OCI-LY7 (cell line): ENCODE measurements around the gene RNASEL. TPM values are rescaled to one million over a fixed set of nuclear protein-coding genes. Genes with fewer than 3 reads are reported as not detected.

Experiments
- BruUV-seq: library from RNA; stranded (reverse); fragments of 400-500 nt; replicated peaks from 2 replicates; lab custom pipeline; 2021; lab: Mats Ljungman, UMichigan
- CTCF ChIA-PET: fragments of 300-600 bp; sonication (Branson Sonifier 250); formaldehyde crosslinking; loops from one replicate; lab custom pipeline; 2022; ENCODE audit warnings: antibody characterized with exemption; ENCODE audit not compliant: unreplicated experiment; lab: Charles Lee
- POLR2A ChIA-PET: fragments of 300-600 bp; sonication (Branson Sonifier 250); formaldehyde crosslinking; loops from one replicate; lab custom pipeline; 2022; ENCODE audit warnings: antibody characterized with exemption; lab: Charles Lee
- DNase-seq: peaks from one replicate; pipeline ENCODE4 v3.0.0-alpha.2; 2015; ENCODE audit warnings: low spot score
- H2AFZ ChIP-seq: fragments of 200-600 bp; sonication (generic), shearing (Covaris generic); 2 replicates; pipeline ENCODE4 v1.6.1; 2014; ENCODE audit warnings: mild to moderate bottlenecking, antibody characterized with exemption, low read length, moderate library complexity
- H3K27ac ChIP-seq: fragments of 200-600 bp; sonication (generic); 2 replicates; pipeline ENCODE4 v1.5.1; 2014; ENCODE audit warnings: mixed run types, low read depth, mild to moderate bottlenecking, moderate library complexity, low read length, inconsistent platforms; ENCODE audit not compliant: poor library complexity, severe bottlenecking
- H3K36me3 ChIP-seq: fragments of 200-600 bp; sonication (generic); 2 replicates; pipeline ENCODE4 v1.6.1; 2014; ENCODE audit warnings: mild to moderate bottlenecking, antibody characterized with exemption, low read length, moderate library complexity, mixed read lengths; ENCODE audit not compliant: insufficient read depth
- H3K4me1 ChIP-seq: fragments of 200-600 bp; sonication (generic); 2 replicates; pipeline ENCODE4 v1.5.1; 2014; ENCODE audit warnings: mild to moderate bottlenecking, low read length; ENCODE audit not compliant: insufficient read depth, poor library complexity, severe bottlenecking
- H3K4me2 ChIP-seq: fragments of 200-600 bp; sonication (generic); 2 replicates; pipeline ENCODE4 v1.6.1; 2014; ENCODE audit warnings: mild to moderate bottlenecking, low read length
- H3K4me3 ChIP-seq: fragments of 200-600 bp; sonication (generic); 2 replicates; pipeline ENCODE4 v1.5.1; 2014; ENCODE audit warnings: mild to moderate bottlenecking, low read depth, low read length; ENCODE audit not compliant: poor library complexity, severe bottlenecking
- H3K79me2 ChIP-seq: fragments of 200-600 bp; sonication (generic); 2 replicates; pipeline ENCODE4 v1.6.1; 2016; ENCODE audit warnings: low read depth, mild to moderate bottlenecking, low read length, moderate library complexity, mixed read lengths; ENCODE audit not compliant: insufficient read depth
- H3K9me2 ChIP-seq: fragments of 200-600 bp; sonication (generic); 2 replicates; pipeline ENCODE4 v1.6.1; 2016; ENCODE audit warnings: mild to moderate bottlenecking, low read length, mixed read lengths; ENCODE audit not compliant: insufficient read depth
- H3K9me3 ChIP-seq: fragments of 200-600 bp; sonication (generic); 2 replicates; pipeline ENCODE4 v1.6.1; 2014; ENCODE audit warnings: mild to moderate bottlenecking, mixed run types, low read length, mixed read lengths
- H4K20me1 ChIP-seq: fragments of 200-600 bp; sonication (generic); 2 replicates; pipeline ENCODE4 v1.6.1; 2014; ENCODE audit warnings: mild to moderate bottlenecking, antibody characterized with exemption, low read length, moderate library complexity, mixed read lengths; ENCODE audit not compliant: insufficient read depth
- CTCF ChIP-seq: fragments of 200-600 bp; sonication (generic); conservative IDR thresholded peaks from 2 replicates; pipeline ENCODE4 v1.5.1; 2014; ENCODE audit warnings: mild to moderate bottlenecking, antibody characterized with exemption, low read length, moderate library complexity, mixed read lengths
- EZH2phosphoT487 ChIP-seq: fragments of 200-600 bp; sonication (generic); IDR thresholded peaks from 2 replicates; pipeline ENCODE4 v1.6.1; 2018; ENCODE audit warnings: low read depth, borderline replicate concordance, mild to moderate bottlenecking, mixed run types, antibody characterized with exemption, low read length, moderate library complexity, mixed read lengths
- intact Hi-C: fragments of 100-400 bp; cut with micrococcal nuclease; formaldehyde crosslinking; loops from one replicate; pipeline ENCODE4 v1.10.0; 2022; ENCODE audit not compliant: unreplicated experiment
- total RNA-seq, 2 experiments: library from RNA; depleted of rRNA in 1 of 2; stranded (reverse); fragments of >200 nt in 1 of 2; shearing (Covaris generic) in 1 of 2; gene quantifications; 2 replicates each; pipeline ENCODE4 v1.2.3, GENCODE V29; 2014 to 2022

RNASEL gene
- total RNA-seq, 2 experiments from 2014 or later, result 2.2 to 4.0 TPM

DNA sequence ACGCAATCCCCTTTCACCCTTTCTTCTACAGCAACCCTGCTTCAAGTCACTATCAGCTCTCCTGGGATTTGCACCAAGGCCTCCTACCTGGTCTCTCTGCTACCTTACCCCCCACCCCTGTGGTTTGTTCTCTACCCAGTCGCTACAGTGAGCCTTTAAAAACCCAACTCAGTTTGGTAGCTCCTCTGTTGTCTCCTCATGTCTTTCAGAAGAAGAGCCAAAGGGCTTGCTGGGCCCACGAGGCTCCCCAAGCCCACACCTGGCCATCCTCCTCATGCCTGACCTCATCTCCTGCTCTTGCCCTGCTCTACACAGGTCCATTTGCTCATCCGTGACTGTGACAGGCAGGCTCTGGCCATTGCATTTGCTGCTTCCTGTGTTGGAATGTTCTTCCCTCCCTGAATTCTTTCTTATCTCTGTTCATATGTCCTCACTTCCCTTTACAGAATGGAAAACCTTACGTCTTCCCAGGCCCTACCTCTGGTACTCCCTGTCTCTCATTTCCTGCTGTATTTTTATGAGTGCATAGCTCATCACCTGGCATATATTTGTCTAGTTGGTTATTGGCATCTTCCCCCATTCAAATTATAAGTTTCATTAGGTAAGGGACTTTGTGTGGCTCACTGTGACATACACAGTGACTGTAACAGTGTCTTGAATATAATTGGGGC, 11.8 kb upstream of the RNASEL start:
- no peak overlapping the region for H2AFZ ChIP-seq
- no TSS peak for BruUV-seq
- TF ChIP-seq CTCF (no peak), EZH2phosphoT487 (no peak)

GRCh38 chr1:182600036-182600713, 11.1 kb upstream of the RNASEL start:
- H3K27ac ChIP-seq, result no peak overlapping the region
- TF ChIP-seq EZH2phosphoT487 (no peak), CTCF (no peak)
- H3K4me1 ChIP-seq, result peaks cover 48% of the 10 kb centered on the region
- H4K20me1 ChIP-seq, result peaks cover 24% of the 10 kb centered on the region; the same call in 1 of the 2 replicates
- H3K4me3 ChIP-seq, result no peak overlapping the region
- BruUV-seq, result no TSS peak
- DNase-seq, result no peak
- intact Hi-C loops, result loop anchor here (10.0 kb wide), 1 partner anchor 315 kb away; no protein-coding TSS in a partner anchor
- peaks cover 53% of the 10 kb centered on the region for H3K36me3 ChIP-seq
- H3K79me2 ChIP-seq, result peaks cover 42% of the 10 kb centered on the region
- H3K9me2 ChIP-seq, result no peaks in the 10 kb centered on the region
- H3K9me3 ChIP-seq, result no peaks in the 10 kb centered on the region
- peak overlapping the region; percentile 84; the same call in 1 of the 2 replicates for H3K4me2 ChIP-seq
- H2AFZ ChIP-seq, result no peak overlapping the region
- ChIA-PET CTCF (interaction anchor here (0.5 to 12.7 kb wide), 6 partner anchors 11 to 185 kb away, joined by 3 to 189 read pairs (median 3); no protein-coding TSS in a partner anchor), POLR2A (interaction anchor here (0.7 to 1.4 kb wide), 3 partner anchors 15 to 185 kb away, joined by 3 to 4 read pairs (median 4); no protein-coding TSS in a partner anchor)

More for the DNA sequence above, 11.8 kb upstream of the RNASEL start:
- Histone ChIP-seq H3K36me3 (peaks cover 53% of the 10 kb centered on the region), H3K79me2 (peaks cover 42% of the 10 kb centered on the region), H3K9me3 (no peaks in the 10 kb centered on the region), H3K4me2 (peak overlapping the region; percentile 84), H3K27ac (no peak overlapping the region), H3K4me1 (peaks cover 53% of the 10 kb centered on the region), H4K20me1 (peaks cover 24% of the 10 kb centered on the region; the same call in 1 of the 2 replicates), H3K4me3 (peak overlapping the region; percentile 80), H3K9me2 (no peaks in the 10 kb centered on the region)
- no peak for DNase-seq
- intact Hi-C loops, result loop anchor here (1.0 to 10.0 kb wide), 2 partner anchors 181 to 314 kb away; no protein-coding TSS in a partner anchor
- CTCF ChIA-PET, result interaction anchor here (0.6 to 12.7 kb wide), 4 partner anchors 11 to 184 kb away, joined by 3 to 189 read pairs (median 4); no protein-coding TSS in a partner anchor
- POLR2A ChIA-PET, result interaction anchor here (0.6 to 1.4 kb wide), 4 partner anchors 15 to 199 kb away, joined by 3 to 6 read pairs (median 4); no protein-coding TSS in a partner anchor
